ENCODE data around the gene RAB30. TPM values are rescaled to one million over a fixed set of nuclear protein-coding genes. Genes with fewer than 3 reads are reported as not detected.

The RAB30 gene
- polyA plus RNA-seq, 1 donor from 2014 or later, result 36.4 TPM

DNA sequence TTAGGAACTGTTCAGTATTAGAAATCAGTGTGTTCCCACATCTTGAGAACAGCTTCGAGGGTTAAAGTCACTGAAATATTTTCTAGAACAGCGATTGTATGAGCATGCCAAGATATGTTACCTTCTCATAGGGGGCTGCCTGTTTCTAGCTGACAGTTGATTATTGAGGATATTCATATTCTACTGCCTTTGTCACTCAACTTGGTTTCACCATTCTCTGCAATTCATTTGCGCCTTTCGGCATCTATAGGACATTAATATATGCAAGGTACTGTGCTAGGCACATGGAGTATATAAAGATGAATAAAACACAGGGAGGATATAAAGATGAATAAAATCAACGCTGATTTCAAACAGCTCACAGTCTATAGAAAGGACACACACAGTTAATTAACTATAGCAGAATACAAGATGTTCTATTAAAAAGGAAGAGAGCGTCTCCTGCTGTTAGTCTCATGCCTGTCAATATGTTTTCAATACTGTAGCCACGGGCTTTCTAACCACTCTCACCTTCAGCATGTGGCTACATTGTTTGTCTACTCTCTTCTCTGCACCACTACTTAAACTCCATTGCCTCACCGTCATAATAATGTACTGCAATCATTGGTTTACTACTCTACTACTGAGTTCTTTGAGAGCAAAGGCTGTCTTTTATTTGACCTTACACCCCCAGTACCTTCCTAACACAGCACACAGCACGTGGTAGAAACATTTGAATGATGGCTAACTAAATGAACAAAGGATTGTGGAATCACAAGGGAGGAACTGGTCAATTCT, 81.9 kb downstream of the RAB30 start:
- TF ChIP-seq TAF1 (IDR thresholded peaks at IDR 0.05; ENCODE audit: low read depth), result no peak
- TF ChIP-seq, protein P1, sequence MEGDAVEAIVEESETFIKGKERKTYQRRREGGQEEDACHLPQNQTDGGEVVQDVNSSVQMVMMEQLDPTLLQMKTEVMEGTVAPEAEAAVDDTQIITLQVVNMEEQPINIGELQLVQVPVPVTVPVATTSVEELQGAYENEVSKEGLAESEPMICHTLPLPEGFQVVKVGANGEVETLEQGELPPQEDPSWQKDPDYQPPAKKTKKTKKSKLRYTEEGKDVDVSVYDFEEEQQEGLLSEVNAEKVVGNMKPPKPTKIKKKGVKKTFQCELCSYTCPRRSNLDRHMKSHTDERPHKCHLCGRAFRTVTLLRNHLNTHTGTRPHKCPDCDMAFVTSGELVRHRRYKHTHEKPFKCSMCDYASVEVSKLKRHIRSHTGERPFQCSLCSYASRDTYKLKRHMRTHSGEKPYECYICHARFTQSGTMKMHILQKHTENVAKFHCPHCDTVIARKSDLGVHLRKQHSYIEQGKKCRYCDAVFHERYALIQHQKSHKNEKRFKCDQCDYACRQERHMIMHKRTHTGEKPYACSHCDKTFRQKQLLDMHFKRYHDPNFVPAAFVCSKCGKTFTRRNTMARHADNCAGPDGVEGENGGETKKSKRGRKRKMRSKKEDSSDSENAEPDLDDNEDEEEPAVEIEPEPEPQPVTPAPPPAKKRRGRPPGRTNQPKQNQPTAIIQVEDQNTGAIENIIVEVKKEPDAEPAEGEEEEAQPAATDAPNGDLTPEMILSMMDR (IDR thresholded peaks at IDR 0.05; ENCODE audit: poor library complexity, severe bottlenecking), result no peak
- TF ChIP-seq, protein P2, sequence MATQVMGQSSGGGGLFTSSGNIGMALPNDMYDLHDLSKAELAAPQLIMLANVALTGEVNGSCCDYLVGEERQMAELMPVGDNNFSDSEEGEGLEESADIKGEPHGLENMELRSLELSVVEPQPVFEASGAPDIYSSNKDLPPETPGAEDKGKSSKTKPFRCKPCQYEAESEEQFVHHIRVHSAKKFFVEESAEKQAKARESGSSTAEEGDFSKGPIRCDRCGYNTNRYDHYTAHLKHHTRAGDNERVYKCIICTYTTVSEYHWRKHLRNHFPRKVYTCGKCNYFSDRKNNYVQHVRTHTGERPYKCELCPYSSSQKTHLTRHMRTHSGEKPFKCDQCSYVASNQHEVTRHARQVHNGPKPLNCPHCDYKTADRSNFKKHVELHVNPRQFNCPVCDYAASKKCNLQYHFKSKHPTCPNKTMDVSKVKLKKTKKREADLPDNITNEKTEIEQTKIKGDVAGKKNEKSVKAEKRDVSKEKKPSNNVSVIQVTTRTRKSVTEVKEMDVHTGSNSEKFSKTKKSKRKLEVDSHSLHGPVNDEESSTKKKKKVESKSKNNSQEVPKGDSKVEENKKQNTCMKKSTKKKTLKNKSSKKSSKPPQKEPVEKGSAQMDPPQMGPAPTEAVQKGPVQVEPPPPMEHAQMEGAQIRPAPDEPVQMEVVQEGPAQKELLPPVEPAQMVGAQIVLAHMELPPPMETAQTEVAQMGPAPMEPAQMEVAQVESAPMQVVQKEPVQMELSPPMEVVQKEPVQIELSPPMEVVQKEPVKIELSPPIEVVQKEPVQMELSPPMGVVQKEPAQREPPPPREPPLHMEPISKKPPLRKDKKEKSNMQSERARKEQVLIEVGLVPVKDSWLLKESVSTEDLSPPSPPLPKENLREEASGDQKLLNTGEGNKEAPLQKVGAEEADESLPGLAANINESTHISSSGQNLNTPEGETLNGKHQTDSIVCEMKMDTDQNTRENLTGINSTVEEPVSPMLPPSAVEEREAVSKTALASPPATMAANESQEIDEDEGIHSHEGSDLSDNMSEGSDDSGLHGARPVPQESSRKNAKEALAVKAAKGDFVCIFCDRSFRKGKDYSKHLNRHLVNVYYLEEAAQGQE (IDR thresholded peaks at IDR 0.05; ENCODE audit: borderline replicate concordance), result no peak
- TF ChIP-seq RAD21 (conservative IDR thresholded peaks at IDR 0.05), result no peak
- TF ChIP-seq EP300 (conservative IDR thresholded peaks at IDR 0.05; ENCODE audit: poor library complexity, severe bottlenecking), result peak; percentile 12
- TF ChIP-seq SMC3 (conservative IDR thresholded peaks at IDR 0.05; ENCODE audit: poor library complexity), result peak; percentile 10
- TF ChIP-seq EZH2 (IDR thresholded peaks at IDR 0.05; ENCODE audit: borderline replicate concordance, insufficient read depth, low read length, poor library complexity, severe bottlenecking), result no peak
- TF ChIP-seq POLR2AphosphoS5 (IDR thresholded peaks at IDR 0.05), result peak; percentile 25
- no peak for TF ChIP-seq MXI1 (conservative IDR thresholded peaks at IDR 0.05; ENCODE audit: poor library complexity, severe bottlenecking)
- Histone ChIP-seq H3K36me3 (ENCODE audit: insufficient read depth, low read length) (no peaks in the 10 kb centered on the region), H3K79me2 (replicated peaks; ENCODE audit: insufficient read depth, low read length) (no peaks in the 10 kb centered on the region), H3K27me3 (ENCODE audit: insufficient read depth, low read depth, low read length) (no peaks in the 10 kb centered on the region), H3K4me3 (ENCODE audit: low read length) (no peak overlapping the region), H3F3A (ENCODE audit: insufficient read depth, low read length, poor library complexity, severe bottlenecking) (no peaks in the 10 kb centered on the region), H4K20me1 (ENCODE audit: insufficient read depth) (no peaks in the 10 kb centered on the region), H3K9me3 (ENCODE audit: low read length) (no peaks in the 10 kb centered on the region), H3K9me2 (ENCODE audit: insufficient read depth, low read length) (no peaks in the 10 kb centered on the region), H3K27ac (ENCODE audit: low read length) (peak overlapping the region; percentile 44), H2AFZ (ENCODE audit: low read depth, low read length) (no peak overlapping the region), H3K4me2 (ENCODE audit: low read length) (no peak overlapping the region), H3K9ac (ENCODE audit: low read length) (no peak overlapping the region)

DNA sequence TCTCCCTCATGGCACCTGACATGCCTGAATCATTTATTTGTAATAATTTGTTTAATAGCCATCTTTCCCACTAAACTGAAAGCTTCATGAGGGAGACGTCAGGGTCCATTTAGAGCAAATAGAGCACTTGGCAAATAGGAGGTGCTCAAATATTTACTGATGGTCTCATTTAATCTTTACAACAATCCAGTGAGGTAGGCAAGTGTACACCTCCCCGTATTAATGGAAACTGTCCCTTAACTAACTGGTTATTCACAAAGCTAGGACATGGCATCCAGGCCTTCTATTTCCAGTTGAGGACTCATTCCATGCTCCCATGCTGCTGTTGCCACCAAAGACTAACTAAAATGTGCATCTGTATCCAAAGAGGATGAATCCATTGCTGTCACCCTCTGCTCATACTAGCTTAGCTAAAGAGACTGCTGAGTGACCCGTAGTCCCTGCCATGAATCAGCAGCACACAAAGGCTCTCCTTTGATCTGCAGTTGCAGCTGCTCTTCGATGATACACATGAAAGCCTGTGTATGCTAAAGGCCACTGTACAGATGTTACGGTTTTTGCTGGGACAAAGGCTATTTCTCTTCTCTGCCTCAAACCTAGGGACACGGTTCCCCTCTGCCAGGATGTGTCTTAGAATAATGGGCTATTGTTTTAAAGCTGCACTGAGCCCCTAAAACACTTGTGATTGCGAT, 82.6 kb downstream of the RAB30 start:
- peak overlapping the region; percentile 44 for H3K27ac ChIP-seq (ENCODE audit: low read length)

More for the DNA sequence above, 82.6 kb downstream of the RAB30 start:
- Histone ChIP-seq H4K20me1 (ENCODE audit: insufficient read depth) (no peaks in the 10 kb centered on the region), H3K4me3 (ENCODE audit: low read length) (no peak overlapping the region), H3K27me3 (ENCODE audit: insufficient read depth, low read depth, low read length) (no peaks in the 10 kb centered on the region), H3F3A (ENCODE audit: insufficient read depth, low read length, poor library complexity, severe bottlenecking) (no peaks in the 10 kb centered on the region), H3K9me2 (ENCODE audit: insufficient read depth, low read length) (no peaks in the 10 kb centered on the region), H3K4me2 (ENCODE audit: low read length) (no peak overlapping the region), H3K36me3 (ENCODE audit: insufficient read depth, low read length) (peaks cover 5% of the 10 kb centered on the region), H3K9ac (ENCODE audit: low read length) (no peak overlapping the region), H2AFZ (ENCODE audit: low read depth, low read length) (no peak overlapping the region), H3K9me3 (ENCODE audit: low read length) (no peaks in the 10 kb centered on the region), H3K79me2 (replicated peaks; ENCODE audit: insufficient read depth, low read length) (no peaks in the 10 kb centered on the region)
- no peak for TF ChIP-seq POLR2AphosphoS5 (IDR thresholded peaks at IDR 0.05)
- TF ChIP-seq TAF1 (IDR thresholded peaks at IDR 0.05; ENCODE audit: low read depth), result no peak
- TF ChIP-seq, protein P1 (IDR thresholded peaks at IDR 0.05; ENCODE audit: poor library complexity, severe bottlenecking), result no peak
- TF ChIP-seq, protein P2 (IDR thresholded peaks at IDR 0.05; ENCODE audit: borderline replicate concordance), result no peak
- TF ChIP-seq EP300 (conservative IDR thresholded peaks at IDR 0.05; ENCODE audit: poor library complexity, severe bottlenecking), result no peak
- TF ChIP-seq SMC3 (conservative IDR thresholded peaks at IDR 0.05; ENCODE audit: poor library complexity), result no peak
- no peak for TF ChIP-seq MXI1 (conservative IDR thresholded peaks at IDR 0.05; ENCODE audit: poor library complexity, severe bottlenecking)
- TF ChIP-seq EZH2 (IDR thresholded peaks at IDR 0.05; ENCODE audit: borderline replicate concordance, insufficient read depth, low read length, poor library complexity, severe bottlenecking), result no peak
- TF ChIP-seq RAD21 (conservative IDR thresholded peaks at IDR 0.05), result no peak
